ENCODE measurements around the gene PLD4. TPM values are rescaled to one million over a fixed set of nuclear protein-coding genes. Genes with fewer than 3 reads are reported as not detected.

The PLD4 gene
- total RNA-seq, 1 donor from 2014 or later: not detected

- Mint-ChIP-seq H3K27ac (ENCODE audit: unreplicated experiment) (no peak overlapping the region), H3K36me3 (ENCODE audit: unreplicated experiment) (peaks cover 7% of the 10 kb centered on the region), H3K4me1 (ENCODE audit: low read depth, unreplicated experiment) (no peaks in the 10 kb centered on the region), H3K27me3 (ENCODE audit: unreplicated experiment) (no peaks in the 10 kb centered on the region), H3K4me3 (ENCODE audit: unreplicated experiment) (no peak overlapping the region), H3K9me3 (ENCODE audit: unreplicated experiment) (peaks cover 10% of the 10 kb centered on the region)
- no peak for DNase-seq
- no peak for TF ChIP-seq CTCF (IDR thresholded peaks at IDR 0.05; ENCODE audit: partially characterized antibody, unreplicated experiment)
These were observed 4.7 kb upstream of the PLD4 start for GRCh38 chr14:104919993-104920315.

- H3K9me3 Mint-ChIP-seq (ENCODE audit: unreplicated experiment): peaks cover 10% of the 10 kb centered on the region
- H3K27me3 Mint-ChIP-seq (ENCODE audit: unreplicated experiment): no peaks in the 10 kb centered on the region
- no peak for DNase-seq
- peaks cover 7% of the 10 kb centered on the region for H3K36me3 Mint-ChIP-seq (ENCODE audit: unreplicated experiment)
- TF ChIP-seq CTCF (IDR thresholded peaks at IDR 0.05; ENCODE audit: partially characterized antibody, unreplicated experiment): no peak
- no peaks in the 10 kb centered on the region for H3K4me1 Mint-ChIP-seq (ENCODE audit: low read depth, unreplicated experiment)
- H3K4me3 Mint-ChIP-seq (ENCODE audit: unreplicated experiment): no peak overlapping the region
- H3K27ac Mint-ChIP-seq (ENCODE audit: unreplicated experiment): no peak overlapping the region
These were observed 849 bp upstream of the PLD4 start for GRCh38 chr14:104923640-104924420.

GRCh38 chr14:104925214-104925854 lies 655 bp downstream of the PLD4 start:
- peaks cover 10% of the 10 kb centered on the region for H3K9me3 Mint-ChIP-seq (ENCODE audit: unreplicated experiment)
- no peak overlapping the region for H3K4me3 Mint-ChIP-seq (ENCODE audit: unreplicated experiment)
- H3K27ac Mint-ChIP-seq (ENCODE audit: unreplicated experiment): no peak overlapping the region
- no peak for DNase-seq
- H3K4me1 Mint-ChIP-seq (ENCODE audit: low read depth, unreplicated experiment): no peaks in the 10 kb centered on the region
- TF ChIP-seq CTCF (IDR thresholded peaks at IDR 0.05; ENCODE audit: partially characterized antibody, unreplicated experiment): no peak
- H3K27me3 Mint-ChIP-seq (ENCODE audit: unreplicated experiment): peaks cover 3% of the 10 kb centered on the region
- H3K36me3 Mint-ChIP-seq (ENCODE audit: unreplicated experiment): peaks cover 7% of the 10 kb centered on the region

- no peak for DNase-seq
- Mint-ChIP-seq H3K27ac (ENCODE audit: unreplicated experiment) (no peak overlapping the region), H3K4me3 (ENCODE audit: unreplicated experiment) (no peak overlapping the region), H3K27me3 (ENCODE audit: unreplicated experiment) (peaks cover 3% of the 10 kb centered on the region), H3K9me3 (ENCODE audit: unreplicated experiment) (peaks cover 10% of the 10 kb centered on the region), H3K4me1 (ENCODE audit: low read depth, unreplicated experiment) (no peaks in the 10 kb centered on the region), H3K36me3 (ENCODE audit: unreplicated experiment) (peaks cover 6% of the 10 kb centered on the region)
- TF ChIP-seq CTCF (IDR thresholded peaks at IDR 0.05; ENCODE audit: partially characterized antibody, unreplicated experiment): no peak
These were observed 1.4 kb downstream of the PLD4 start for GRCh38 chr14:104925855-104926609.

Data from glutamatergic neuron (in vitro differentiated cells).